RPMI8226 (cell line): ENCODE data around the gene GNB2.
A peak's percentile ranks its signal among the peaks of the same experiment; 100 is the strongest.

ENCODE experiments used
- DNase-seq: peaks from one replicate; pipeline ENCODE4 v3.0.0-alpha.2; 2015

The GNB2 gene

DNA sequence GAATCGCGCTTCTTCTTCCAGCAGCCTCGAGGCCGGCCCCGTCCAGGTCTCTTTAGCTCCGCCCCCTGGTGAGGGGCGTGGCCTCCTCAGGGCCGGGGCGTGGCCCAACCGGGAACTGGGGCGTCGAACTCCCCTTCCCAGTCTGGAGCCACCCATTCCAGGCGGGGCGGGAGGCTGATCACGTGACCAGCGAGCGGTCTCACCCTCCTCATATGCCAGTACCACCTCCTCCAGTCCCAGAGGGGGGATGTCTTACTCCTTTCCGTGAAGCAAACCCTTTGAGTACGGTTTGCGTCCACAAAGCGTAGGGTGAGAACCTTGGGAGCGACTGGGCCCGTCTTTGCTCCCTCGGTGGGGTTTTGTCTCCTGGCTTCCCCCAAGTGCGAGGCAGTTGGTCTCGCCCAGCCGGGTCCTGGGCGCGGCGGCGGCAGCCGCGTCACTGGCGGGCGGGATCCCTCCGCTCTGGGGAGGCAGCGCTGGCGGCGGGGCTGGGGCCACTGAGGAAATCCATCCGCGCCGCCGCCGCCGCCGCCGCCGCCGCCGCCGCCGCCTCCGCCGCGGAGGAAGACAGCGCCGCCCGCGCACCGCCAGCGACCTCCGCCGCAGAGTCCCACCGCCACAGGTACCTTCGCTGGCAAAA, at the start of gene GNB2:
Gene GNB2, plus strand, starts transcription at position 439 of the 640 bp plus-strand sequence. CDS start 2,526 bp downstream, outside the sequence.
- DNase-seq = peak; percentile 99

- DNase-seq = no peak
Observed at GRCh38 chr7:100623951-100624824, 49.4 kb upstream of the GNB2 start.

GRCh38 chr7:100626055-100626454, 47.5 kb upstream of the GNB2 start:
- no peak for DNase-seq

GRCh38 chr7:100626530-100627237, 46.9 kb upstream of the GNB2 start:
- peak; percentile 89 for DNase-seq

- DNase-seq = no peak
Observed at GRCh38 chr7:100627238-100627549, 46.3 kb upstream of the GNB2 start.

- peak; percentile 72 for DNase-seq
Observed at GRCh38 chr7:100629117-100629716, 44.3 kb upstream of the GNB2 start.

DNA sequence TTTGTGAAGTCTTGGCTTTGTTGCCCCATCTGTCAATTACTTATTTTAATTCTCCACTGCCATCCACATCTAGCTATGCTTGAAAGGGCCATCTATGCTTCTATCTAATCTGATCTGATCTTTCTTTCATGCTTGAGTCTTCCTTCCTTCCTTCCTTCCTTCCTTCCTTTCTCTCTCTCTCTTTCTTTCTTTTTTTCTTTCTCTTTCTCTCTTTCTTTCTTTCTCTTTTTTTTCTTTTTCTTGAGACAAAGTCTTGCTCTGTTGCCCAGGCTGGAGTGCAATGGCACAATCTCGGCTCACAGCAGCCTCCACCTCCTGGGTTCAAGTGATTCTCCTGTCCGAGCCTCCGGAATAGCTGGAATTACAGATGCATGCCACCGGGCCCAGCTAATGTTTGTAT, 43.5 kb upstream of the GNB2 start:
- no peak for DNase-seq

DNA sequence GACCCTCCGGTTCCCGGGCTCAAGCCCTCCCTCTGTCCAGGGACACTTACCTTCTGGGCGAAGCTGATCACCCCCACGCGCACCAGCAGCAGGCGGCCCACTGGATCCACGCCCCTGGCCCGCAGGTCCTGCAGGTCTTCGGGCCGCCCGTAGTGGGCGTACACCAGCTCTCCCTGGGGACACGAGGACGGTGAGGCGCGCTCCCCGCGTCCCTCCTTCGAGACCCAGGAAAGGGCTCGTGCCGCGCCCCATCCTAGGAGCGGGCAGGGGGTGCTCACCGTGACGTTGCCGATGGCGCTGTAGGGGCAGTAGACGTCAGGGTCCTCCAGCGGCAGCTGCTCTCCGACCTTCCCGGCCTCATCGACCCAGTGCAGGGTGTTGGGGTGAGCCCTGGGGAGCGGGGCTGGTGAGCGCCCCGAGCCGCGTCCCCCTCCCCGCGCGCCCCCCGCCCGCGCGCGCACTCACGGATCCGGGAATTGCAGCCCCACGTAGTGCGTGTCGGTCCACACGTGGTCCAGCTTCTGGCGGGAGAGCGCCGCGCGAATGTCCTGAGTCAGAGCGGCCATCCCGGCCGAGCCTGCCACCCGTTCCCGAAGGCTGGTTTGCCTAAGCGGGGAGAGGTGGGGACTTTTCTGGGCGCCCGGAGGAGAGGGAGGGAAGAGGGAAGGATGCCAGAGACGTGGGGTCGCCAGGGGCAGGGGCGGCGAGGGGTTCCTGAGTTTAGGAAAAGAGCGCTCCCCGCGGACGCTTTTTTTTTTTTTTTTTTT, 40.4 kb upstream of the GNB2 start:
- DNase-seq = peak; percentile 78

- DNase-seq = no peak
Observed at GRCh38 chr7:100639995-100640516, 33.5 kb upstream of the GNB2 start.

DNA sequence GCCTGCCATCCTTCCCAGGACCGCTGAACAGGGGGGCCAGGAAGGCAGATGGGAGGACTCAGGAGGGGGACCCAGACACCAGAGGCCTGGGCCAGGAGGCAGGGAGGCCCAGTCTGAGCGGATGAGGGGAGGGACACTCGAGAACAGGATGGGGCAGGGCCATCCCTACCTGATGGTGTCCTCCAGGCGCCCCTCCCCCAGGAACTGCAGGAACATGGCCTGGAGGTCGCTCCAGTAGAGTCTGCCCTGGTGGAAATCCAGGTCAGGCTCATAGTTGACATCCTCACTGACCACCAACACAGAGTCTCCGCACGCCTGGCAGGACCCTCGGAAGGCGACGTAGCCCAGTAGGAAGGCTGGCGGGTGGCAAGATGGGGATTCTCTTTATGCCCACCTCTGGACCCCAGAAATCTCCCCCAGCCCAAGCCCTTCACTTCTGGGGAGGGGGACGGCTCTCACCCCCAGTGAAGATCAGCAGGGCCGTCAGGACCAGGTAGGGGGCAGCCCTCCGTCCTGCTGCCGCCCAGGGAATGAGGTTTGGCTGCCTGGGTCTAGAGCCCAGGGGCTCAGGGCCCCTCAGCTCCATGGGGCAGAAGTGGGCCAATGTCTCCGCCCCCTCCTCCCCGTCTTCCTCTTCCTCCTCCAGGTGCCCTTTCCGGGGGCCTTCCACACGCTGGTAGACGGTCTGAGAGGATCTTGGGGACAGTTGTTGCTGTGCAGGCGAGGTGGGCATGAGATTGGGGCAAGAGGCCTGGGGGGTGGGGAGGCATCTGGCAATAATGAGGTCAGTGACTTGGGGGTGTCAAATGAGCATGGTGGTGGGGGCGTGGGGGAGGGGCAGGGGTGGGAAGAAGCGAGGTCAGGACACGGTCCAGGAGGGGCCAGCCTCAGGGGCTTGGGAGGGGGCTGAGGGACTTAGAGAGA, 32.8 kb upstream of the GNB2 start:
- no peak for DNase-seq

- no peak for DNase-seq
Observed at GRCh38 chr7:100641463-100641859, 32.1 kb upstream of the GNB2 start, which contains the start of gene TFR2. Gene TFR2, minus strand, starts transcription at chr7:100641552. Its CDS starts 43 bp downstream, at chr7:100641509.

GRCh38 chr7:100641860-100642533, 31.5 kb upstream of the GNB2 start:
- DNase-seq = no peak

GRCh38 chr7:100642534-100642907, 31.0 kb upstream of the GNB2 start:
- peak; percentile 63 for DNase-seq

DNA sequence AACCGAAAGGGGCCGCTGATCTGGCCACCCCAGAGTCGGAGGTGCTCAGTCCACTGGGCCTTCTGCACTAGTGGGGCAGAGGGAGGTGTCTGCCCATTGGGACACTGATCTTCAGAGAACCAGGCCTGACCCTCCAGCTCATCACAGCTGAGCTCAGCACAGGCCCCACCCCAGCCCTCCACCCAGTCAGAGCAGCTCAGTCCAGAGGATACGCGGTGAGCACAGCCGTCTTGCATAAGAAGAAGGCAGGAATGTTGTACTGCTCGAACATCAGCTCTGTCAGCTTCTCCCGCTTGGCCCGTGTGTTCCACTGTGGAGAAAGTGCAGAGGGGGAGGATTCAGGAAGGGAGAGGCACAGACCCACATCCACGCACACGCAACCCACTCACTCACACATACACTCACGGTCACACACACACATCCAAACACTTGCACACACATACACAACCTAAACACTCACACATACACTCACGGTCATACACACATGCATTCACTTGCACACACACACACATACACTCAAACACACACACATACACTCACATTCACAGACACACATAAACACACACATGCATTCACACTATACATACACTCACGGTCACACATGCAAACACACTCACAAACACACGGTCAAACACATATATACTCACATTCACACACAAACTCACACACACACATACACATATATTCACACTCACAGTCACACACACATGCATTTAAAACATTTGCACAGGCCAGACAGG, 23.5 kb upstream of the GNB2 start:
- no peak for DNase-seq

- DNase-seq = no peak
Observed at GRCh38 chr7:100654908-100655831, 18.4 kb upstream of the GNB2 start.

DNA sequence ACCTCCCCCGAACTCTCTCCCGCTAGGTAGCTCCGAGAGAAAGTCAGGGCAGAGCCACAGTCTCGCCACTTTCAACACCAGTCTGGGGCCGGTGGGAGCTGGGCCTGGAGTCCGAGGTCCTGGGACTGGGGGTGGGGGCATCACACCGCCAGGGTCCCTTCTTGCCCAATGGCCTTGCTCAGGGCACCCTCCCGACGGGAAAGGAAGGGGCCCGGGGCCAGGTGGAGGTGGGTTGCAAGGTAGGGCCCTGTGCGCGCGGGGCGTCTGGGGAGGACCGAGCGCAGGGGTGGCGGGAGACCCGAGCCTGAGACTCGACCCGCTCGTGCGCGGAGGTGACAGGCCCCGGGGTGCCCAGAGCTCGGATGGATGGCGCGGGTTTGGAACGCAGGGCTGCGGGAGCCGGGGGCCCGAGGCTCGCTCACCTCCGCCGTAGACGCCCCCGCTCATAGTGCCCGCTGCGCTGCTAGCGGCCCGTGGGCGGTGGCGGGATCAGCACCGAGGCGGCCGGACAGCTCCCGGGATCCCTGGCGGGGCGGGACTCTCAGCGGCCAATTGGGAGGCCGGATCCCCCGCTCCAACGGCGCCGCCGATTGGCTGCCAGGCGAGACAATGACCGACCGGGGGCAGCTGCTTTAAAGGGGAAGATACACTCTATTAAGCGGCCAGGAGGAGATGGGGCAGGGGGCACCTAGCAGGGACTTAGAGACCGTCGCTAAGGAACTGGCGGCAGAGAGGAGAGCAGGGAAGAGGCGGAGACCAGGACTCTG, 17.4 kb upstream of the GNB2 start, which contains the start of gene ACTL6B:
Gene ACTL6B, minus strand, starts transcription at position 541 of the 767 bp plus-strand sequence. Its CDS starts 94 bp downstream, at position 447.
- peak; percentile 67 for DNase-seq

- DNase-seq = peak; percentile 43
Observed at GRCh38 chr7:100662194-100662776, 11.3 kb upstream of the GNB2 start.
